Natural killer cell (primary cell): Measurements from ENCODE around the gene C1orf105. TPM values are rescaled to one million over a fixed set of nuclear protein-coding genes. Genes with fewer than 3 reads are reported as not detected.

Source experiments
- ATAC-seq, 3 donors: fragments of 150-1000 bp in 2 of 3; fragments of 200-7000 bp in 1 of 3; cut with Tn5 transposase; 1 replicate in 1 of 3; 2 replicates in 2 of 3; pipeline ENCODE4 v1.10.0; 2021; ENCODE audit warnings: mild to moderate bottlenecking in 2 of 3, moderate library complexity in 2 of 3
- DNase-seq, 2 donors: peaks; one replicate each; pipeline versions ENCODE4 v3.0.0 to v3.0.0-alpha.2; 2013 to 2021; ENCODE audit warnings: mixed read lengths in 1 of 2
- H3K27ac ChIP-seq: one replicate; pipeline ENCODE4 v1.5.1; 2013; ENCODE audit warnings: mild to moderate bottlenecking, low read length
- H3K27me3 ChIP-seq: one replicate; pipeline ENCODE4 v1.6.1; 2013; ENCODE audit warnings: low read length; ENCODE audit not compliant: control insufficient read depth, insufficient read depth
- H3K36me3 ChIP-seq: one replicate; pipeline ENCODE4 v1.6.1; 2013; ENCODE audit warnings: low read length; ENCODE audit not compliant: control insufficient read depth, insufficient read depth
- H3K4me1 ChIP-seq: one replicate; pipeline ENCODE4 v1.6.1; 2013; ENCODE audit warnings: low read length; ENCODE audit not compliant: control insufficient read depth, insufficient read depth
- H3K4me3 ChIP-seq: one replicate; pipeline ENCODE4 v1.5.1; 2013; ENCODE audit warnings: low read length
- H3K9me3 ChIP-seq: one replicate; pipeline ENCODE4 v1.6.1; 2013; ENCODE audit warnings: low read length; ENCODE audit not compliant: control insufficient read depth, insufficient read depth
- H3K27ac Mint-ChIP-seq, 2 donors: one replicate each; pipeline ENCODE4 v1.8.0; 2022; ENCODE audit warnings: mild to moderate bottlenecking in 2 of 2, mixed read lengths in 2 of 2, moderate library complexity in 1 of 2
- H3K27me3 Mint-ChIP-seq, 2 donors: one replicate each; pipeline ENCODE4 v1.8.0; 2022; ENCODE audit warnings: low read depth in 2 of 2, mixed read lengths in 2 of 2
- H3K36me3 Mint-ChIP-seq: one replicate; pipeline ENCODE4 v1.8.0; 2022; ENCODE audit warnings: mixed read lengths
- H3K4me1 Mint-ChIP-seq, 2 donors: one replicate each; pipeline ENCODE4 v1.8.0; 2022; ENCODE audit warnings: mixed read lengths in 2 of 2
- H3K4me3 Mint-ChIP-seq: one replicate; pipeline ENCODE4 v1.8.0; 2022; ENCODE audit warnings: mild to moderate bottlenecking, moderate library complexity, mixed read lengths
- H3K9me3 Mint-ChIP-seq, 2 donors: one replicate each; pipeline ENCODE4 v1.8.0; 2022; ENCODE audit warnings: mixed read lengths in 2 of 2
- CTCF ChIP-seq: fragments of 200-600 bp; IDR thresholded peaks from one replicate; pipeline ENCODE4 v1.8.0; 2022; ENCODE audit warnings: antibody characterized with exemption
- WGBS: methylation state at CpG from one replicate; pipeline ENCODE4 v1.1.7; 2013; ENCODE audit warnings: missing lambda C conversion rate; ENCODE audit not compliant: insufficient coverage; 5-methylcytosine and 5-hydroxymethylcytosine counted together
- intact Hi-C: fragments of 100-400 bp; cut with micrococcal nuclease; formaldehyde crosslinking; loops from one replicate; pipeline ENCODE4 v1.14.2; 2022
- total RNA-seq, 4 donors: library from RNA; stranded (reverse); fragments of 120-200 nt in 1 of 4; gene quantifications; one replicate each; pipeline versions ENCODE4 v1.2.3 to v1.2.4, GENCODE V29; 2013 to 2022

The C1orf105 gene
- total RNA-seq, 3 donors from 2014 or later (not counting 1 experiment from before 2014, with no cell fraction given) = not detected

- peaks cover 10% of the 10 kb centered on the region for H3K4me1 ChIP-seq
- intact Hi-C loops = no loop called here
- H3K27ac ChIP-seq = no peak overlapping the region
- H3K9me3 ChIP-seq = no peaks in the 10 kb centered on the region
- WGBS = 71% methylated on average over 6 of the region's 6 CpGs
- no peak overlapping the region for H3K4me3 Mint-ChIP-seq
- H3K27ac Mint-ChIP-seq = no peak overlapping the region
- no peaks in the 10 kb centered on the region for H3K36me3 Mint-ChIP-seq
- ATAC-seq (no peak), DNase-seq (no peak)
- H3K27me3 Mint-ChIP-seq = no peaks in the 10 kb centered on the region
- no peaks in the 10 kb centered on the region for H3K9me3 Mint-ChIP-seq
- no peaks in the 10 kb centered on the region for H3K27me3 ChIP-seq
- no peaks in the 10 kb centered on the region for H3K36me3 ChIP-seq
- no peak overlapping the region for H3K4me3 ChIP-seq
- peaks cover 6 to 16% of the 10 kb centered on the region in 2 donors for H3K4me1 Mint-ChIP-seq
- TF ChIP-seq CTCF = no peak
These were observed 28.6 kb downstream of the C1orf105 start for GRCh38 chr1:172448995-172449584.

GRCh38 chr1:172449585-172450523 lies 29.4 kb downstream of the C1orf105 start:
- H3K27me3 ChIP-seq = no peaks in the 10 kb centered on the region
- H3K27ac ChIP-seq = no peak overlapping the region
- H3K4me3 Mint-ChIP-seq = no peak overlapping the region

GRCh38 chr1:172450524-172450885 lies 30.0 kb downstream of the C1orf105 start:
- Mint-ChIP-seq H3K36me3 (no peaks in the 10 kb centered on the region), H3K4me3 (no peak overlapping the region), H3K4me1 (peaks cover 0 to 11% of the 10 kb centered on the region in 2 donors), H3K9me3 (no peaks in the 10 kb centered on the region), H3K27ac (no peak overlapping the region), H3K27me3 (no peaks in the 10 kb centered on the region)
- WGBS = 94% methylated on average over 7 of the region's 7 CpGs
- H3K4me3 ChIP-seq = no peak overlapping the region
- no peaks in the 10 kb centered on the region for H3K27me3 ChIP-seq
- no peak for ATAC-seq
- H3K4me1 ChIP-seq = peaks cover 6% of the 10 kb centered on the region
- intact Hi-C loops = loop anchor here (2.0 kb wide), 1 partner anchor 270 kb away; no protein-coding TSS in a partner anchor
- no peaks in the 10 kb centered on the region for H3K36me3 ChIP-seq
- no peak overlapping the region for H3K27ac ChIP-seq
- no peak for DNase-seq
- H3K9me3 ChIP-seq = no peaks in the 10 kb centered on the region
- TF ChIP-seq CTCF = no peak

More at GRCh38 chr1:172449585-172450523, 29.4 kb downstream of the C1orf105 start:
- no peaks in the 10 kb centered on the region for H3K36me3 ChIP-seq
- intact Hi-C loops = loop anchor here (2.0 kb wide), 1 partner anchor 271 kb away; no protein-coding TSS in a partner anchor
- TF ChIP-seq CTCF = peak; percentile 70
- ATAC-seq (peak; percentile 90 to 96 (median 93)), DNase-seq (peak in 1 of 2 donors; percentile 63)
- peaks cover 6% of the 10 kb centered on the region for H3K4me1 ChIP-seq
- Mint-ChIP-seq H3K4me1 (peaks cover 0 to 11% of the 10 kb centered on the region in 2 donors), H3K9me3 (no peaks in the 10 kb centered on the region), H3K27me3 (no peaks in the 10 kb centered on the region), H3K36me3 (no peaks in the 10 kb centered on the region), H3K27ac (no peak overlapping the region)
- 62% methylated on average over 18 of the region's 18 CpGs for WGBS
- no peaks in the 10 kb centered on the region for H3K9me3 ChIP-seq
- H3K4me3 ChIP-seq = no peak overlapping the region
